A549 (cell line): Measurements from ENCODE around the gene PRR12. TPM values are rescaled to one million over a fixed set of nuclear protein-coding genes. Genes with fewer than 3 reads are reported as not detected.

Experiments used
- ATAC-seq, 2 experiments: fragments of 200-7000 bp in 1 of 2; fragments of >200 bp in 1 of 2; cut with Nextera tagmentation in 1 of 2; cut with Tn5 transposase in 1 of 2; 3 replicates each; pipeline versions ENCODE4 v1.8.0 to v1.9.1; 2018 to 2020; ENCODE audit warnings: mild to moderate bottlenecking in 1 of 2, moderate library complexity in 1 of 2
- CTCF ChIA-PET: fragments of 300-600 bp; sonication (Branson Sonifier 250); formaldehyde crosslinking; extraction: SDS; loops from one replicate; lab custom pipeline; 2021; ENCODE audit warnings: antibody characterized with exemption, inconsistent platforms; lab: Yijun Ruan, JAX
- POLR2A ChIA-PET: fragments of 350-600 bp; formaldehyde crosslinking; extraction: SDS; loops from one replicate; lab custom pipeline; 2021; ENCODE audit warnings: antibody characterized with exemption, inconsistent platforms; lab: Yijun Ruan, JAX
- DNase-seq, 2 experiments: peaks; one replicate each; pipeline versions ENCODE4 v3.0.0 to v3.0.0-alpha.2; 2011 to 2016; ENCODE audit warnings: low read depth in 1 of 2, low spot score in 1 of 2
- FAIRE-seq: peaks from 2 replicates; lab custom pipeline; 2011; peaks lifted over from hg19 to GRCh38; lab: Jason Lieb, UNC
- H3K27ac ChIP-seq, 2 experiments: fragments of >200 bp; sonication (Bioruptor Twin); formaldehyde crosslinking; 3 replicates each; pipeline ENCODE4 v1.5.1; 2016 to 2017
- H3K4me1 ChIP-seq: fragments of >200 bp; sonication (Bioruptor Twin); formaldehyde crosslinking; 3 replicates; pipeline ENCODE4 v1.6.1; 2016
- H3K4me2 ChIP-seq: fragments of >200 bp; sonication (Bioruptor Twin); formaldehyde crosslinking; 3 replicates; pipeline ENCODE4 v1.6.1; 2016
- H3K4me3 ChIP-seq: fragments of >200 bp; sonication (Bioruptor Twin); formaldehyde crosslinking; 3 replicates; pipeline ENCODE4 v1.5.1; 2016
- H3K9me3 ChIP-seq: fragments of >200 bp; sonication (Bioruptor Twin); formaldehyde crosslinking; 3 replicates; pipeline ENCODE4 v1.6.1; 2016
- BHLHE40 ChIP-seq: IDR thresholded peaks from 2 replicates; pipeline ENCODE4 v1.6.1; 2012; ENCODE audit warnings: low read depth, low read length, inconsistent platforms
- CBX2 ChIP-seq: fragments of 200-600 bp; sonication (generic); IDR thresholded peaks from 2 replicates; pipeline ENCODE4 v1.6.1; 2016; ENCODE audit warnings: low read depth, mild to moderate bottlenecking, borderline replicate concordance
- CBX8 ChIP-seq: fragments of 200-600 bp; sonication (generic); IDR thresholded peaks from 2 replicates; pipeline ENCODE4 v1.6.1; 2016
- CEBPB ChIP-seq, 2 experiments: fragments of >200 bp in 1 of 2; sonication (Bioruptor Twin) in 1 of 2; formaldehyde crosslinking in 1 of 2; IDR thresholded peaks; 2 replicates each; pipeline ENCODE4 v1.6.1; 2012 to 2016
- CHD4 ChIP-seq: fragments of 200-600 bp; sonication (generic); IDR thresholded peaks from 2 replicates; pipeline ENCODE4 v1.6.1; 2016; ENCODE audit warnings: antibody characterized with exemption, mild to moderate bottlenecking, borderline replicate concordance
- EHMT2 ChIP-seq: fragments of 200-600 bp; sonication (generic); IDR thresholded peaks from 2 replicates; pipeline ENCODE4 v1.6.1; 2016; ENCODE audit warnings: antibody characterized with exemption, low read depth, mild to moderate bottlenecking, moderate library complexity
- ESRRA ChIP-seq: fragments of 150-350 bp; IDR thresholded peaks from 2 replicates; pipeline ENCODE4 v1.6.1; 2014; ENCODE audit warnings: mild to moderate bottlenecking, low read length, borderline replicate concordance
- FOXS1 ChIP-seq: fragments of 250-450 bp; sonication (Bioruptor Pico); IDR thresholded peaks from 2 replicates; pipeline ENCODE4 v1.5.0; 2020; ENCODE audit warnings: mild to moderate bottlenecking, moderate library complexity
- GATA3 ChIP-seq: IDR thresholded peaks from 2 replicates; pipeline ENCODE4 v1.6.1; 2012; ENCODE audit warnings: borderline replicate concordance
- HDAC2 ChIP-seq: fragments of 200-600 bp; sonication (generic); IDR thresholded peaks from 2 replicates; pipeline ENCODE4 v1.6.1; 2016
- HEYL ChIP-seq: fragments of 250-450 bp; sonication (Bioruptor Pico); IDR thresholded peaks from 2 replicates; pipeline ENCODE4 v1.8.0; 2021; ENCODE audit warnings: mild to moderate bottlenecking, moderate library complexity
- HOXB5 ChIP-seq: fragments of 250-450 bp; sonication (Bioruptor Pico); IDR thresholded peaks from 2 replicates; pipeline ENCODE4 v1.5.0; 2020; ENCODE audit warnings: mild to moderate bottlenecking, moderate library complexity
- KDM1A ChIP-seq: fragments of 200-600 bp; sonication (generic); IDR thresholded peaks from 2 replicates; pipeline ENCODE4 v1.6.1; 2016; ENCODE audit warnings: low read depth, mild to moderate bottlenecking
- KDM5A ChIP-seq: fragments of 200-600 bp; sonication (generic); IDR thresholded peaks from 2 replicates; pipeline ENCODE4 v1.6.1; 2016; ENCODE audit warnings: antibody characterized with exemption, mild to moderate bottlenecking
- MYC ChIP-seq: IDR thresholded peaks from 2 replicates; pipeline ENCODE4 v1.6.1; 2012; ENCODE audit warnings: mild to moderate bottlenecking, inconsistent platforms, low read length, improper control_type of control experiment, borderline replicate concordance
- NPAS2 ChIP-seq: fragments of 250-450 bp; sonication (Bioruptor Pico); IDR thresholded peaks from 2 replicates; pipeline ENCODE4 v1.8.0; 2022; ENCODE audit warnings: mild to moderate bottlenecking, moderate library complexity, borderline replicate concordance
- NR3C1 ChIP-seq: fragments of >200 bp; sonication (Bioruptor Twin); formaldehyde crosslinking; IDR thresholded peaks from 3 replicates; pipeline ENCODE4 v1.6.1; 2017
- POLR2AphosphoS2 ChIP-seq: conservative IDR thresholded peaks from 2 replicates; pipeline ENCODE4 v1.6.1; 2012; ENCODE audit warnings: low read length, improper control_type of control experiment, inconsistent platforms
- RCOR1 ChIP-seq: fragments of 150-350 bp; IDR thresholded peaks from 2 replicates; pipeline ENCODE4 v1.6.1; 2014; ENCODE audit warnings: antibody characterized with exemption, low read length, low read depth
- TFCP2L1 ChIP-seq: fragments of 250-450 bp; sonication (Bioruptor Pico); IDR thresholded peaks from 2 replicates; pipeline ENCODE4 v1.5.0; 2021; ENCODE audit warnings: mild to moderate bottlenecking
- ZC3H11A ChIP-seq: fragments of 450-650 bp; IDR thresholded peaks from 2 replicates; pipeline ENCODE4 v1.6.1; 2014; ENCODE audit warnings: antibody characterized with exemption, mild to moderate bottlenecking
- WGBS: methylation state at CpG from one replicate; pipeline ENCODE4 v1.1.6; 2017; ENCODE audit errors: missing lambda C conversion rate; 5-methylcytosine and 5-hydroxymethylcytosine counted together
- polyA plus RNA-seq, 4 experiments: library from polyadenylated mRNA; depleted of rRNA in 3 of 4; stranded (reverse); fragments of >200 nt; fragmentation: RNase III in 1 of 4; extraction: RNeasy Plus Mini Kit Qiagen cat#74134 plus additional on column Dnase treatment in 1 of 4; gene quantifications; 2 replicates in 3 of 4; 3 replicates in 1 of 4; pipeline ENCODE4 v1.2.3, GENCODE V29; 2011 to 2017
- TF ChIP-seq, protein P1 (sequence below): IDR thresholded peaks from 2 replicates; pipeline ENCODE4 v1.6.1; 2012
- TF ChIP-seq, protein P2 (sequence below): fragments of >200 bp; sonication (Bioruptor Twin); formaldehyde crosslinking; IDR thresholded peaks from 2 replicates; pipeline ENCODE4 v1.6.1; 2016
- TF ChIP-seq, protein P3 (sequence below): fragments of 250-450 bp; sonication (Bioruptor Pico); IDR thresholded peaks from 2 replicates; pipeline ENCODE4 v1.5.0; 2020; ENCODE audit warnings: low read depth, mild to moderate bottlenecking, moderate library complexity

Gene PRR12
- polyA plus RNA-seq, 2 of the 4 experiments (the other 2 are of a cell fraction): 0.78 to 15.6 TPM

DNA sequence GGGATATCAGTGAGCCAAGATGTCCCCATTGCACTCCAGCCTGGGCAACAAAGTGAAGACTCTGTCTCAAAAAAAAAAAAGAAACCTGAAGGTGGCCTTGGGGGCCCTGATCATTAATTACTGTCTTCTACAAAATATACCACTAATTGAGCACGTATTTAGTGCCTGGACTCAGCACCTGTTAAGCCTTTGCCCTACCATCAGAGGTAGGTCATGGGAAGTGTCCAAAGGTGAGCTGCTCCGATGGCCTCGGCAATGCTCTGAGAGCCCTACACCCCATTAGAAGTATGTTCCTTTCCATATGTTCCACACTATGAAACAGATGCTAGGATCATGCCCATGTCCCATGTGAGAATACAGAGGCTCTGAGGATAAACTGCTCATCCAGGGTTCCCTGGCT is 31.5 kb upstream of the PRR12 start:
- 95% methylated on average over 3 of the region's 3 CpGs for WGBS
- ChIA-PET POLR2A (interaction anchor here (1.9 kb wide), 1 partner anchor 21 kb away, joined by 5 read pairs; the partner anchor contains the start of gene NOSIP), CTCF (interaction anchor here (0.9 to 19.1 kb wide), 5 partner anchors 11 to 119 kb away, joined by 3 to 426 read pairs (median 12); partner anchors contain the start of genes NOSIP and PRRG2)
- TF ChIP-seq POLR2AphosphoS2 (no peak), RCOR1 (no peak), EHMT2 (no peak), HEYL (CRISPR knock-in tag) (no peak), BHLHE40 (no peak), CHD4 (no peak), HOXB5 (no peak)
- TF ChIP-seq, protein P1, sequence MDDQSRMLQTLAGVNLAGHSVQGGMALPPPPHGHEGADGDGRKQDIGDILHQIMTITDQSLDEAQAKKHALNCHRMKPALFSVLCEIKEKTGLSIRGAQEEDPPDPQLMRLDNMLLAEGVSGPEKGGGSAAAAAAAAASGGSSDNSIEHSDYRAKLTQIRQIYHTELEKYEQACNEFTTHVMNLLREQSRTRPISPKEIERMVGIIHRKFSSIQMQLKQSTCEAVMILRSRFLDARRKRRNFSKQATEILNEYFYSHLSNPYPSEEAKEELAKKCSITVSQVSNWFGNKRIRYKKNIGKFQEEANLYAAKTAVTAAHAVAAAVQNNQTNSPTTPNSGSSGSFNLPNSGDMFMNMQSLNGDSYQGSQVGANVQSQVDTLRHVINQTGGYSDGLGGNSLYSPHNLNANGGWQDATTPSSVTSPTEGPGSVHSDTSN: no peak
- TF ChIP-seq, protein P2, sequence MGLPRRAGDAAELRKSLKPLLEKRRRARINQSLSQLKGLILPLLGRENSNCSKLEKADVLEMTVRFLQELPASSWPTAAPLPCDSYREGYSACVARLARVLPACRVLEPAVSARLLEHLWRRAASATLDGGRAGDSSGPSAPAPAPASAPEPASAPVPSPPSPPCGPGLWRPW: no peak
- no peak for ATAC-seq
- no peak overlapping the region for H3K4me2 ChIP-seq
- H3K4me3 ChIP-seq: no peak overlapping the region
- no peaks in the 10 kb centered on the region for H3K9me3 ChIP-seq
- H3K4me1 ChIP-seq: no peaks in the 10 kb centered on the region; the same call in 2 of the 3 replicates
- no peak for DNase-seq
- no peak for FAIRE-seq
- no peak overlapping the region for H3K27ac ChIP-seq

DNA sequence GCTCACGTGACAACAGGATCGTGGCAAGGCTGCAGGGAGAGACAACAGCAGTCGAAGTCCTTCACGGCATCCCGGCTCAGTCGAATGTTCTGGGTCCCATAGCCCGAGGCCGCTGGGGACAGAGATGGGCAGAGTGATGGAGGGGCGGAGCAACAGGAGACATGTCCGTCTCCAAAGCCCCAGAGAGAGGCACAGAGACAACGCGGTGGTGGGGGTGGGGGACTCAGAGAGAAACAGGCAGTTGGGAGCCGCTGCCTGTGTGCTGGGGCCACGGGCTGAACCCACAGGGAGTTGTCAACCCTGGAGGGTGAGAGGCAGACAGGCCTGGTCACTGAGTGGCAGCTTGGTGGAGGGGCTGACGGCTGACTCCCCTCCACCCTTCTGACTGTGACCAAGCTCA is 31.1 kb upstream of the PRR12 start:
- H3K27ac ChIP-seq: no peak overlapping the region
- no peak for ATAC-seq
- CTCF ChIA-PET: interaction anchor here (0.9 to 19.1 kb wide), 6 partner anchors 11 to 118 kb away, joined by 3 to 426 read pairs (median 8); partner anchors contain the start of genes NOSIP and PRRG2
- no peak overlapping the region for H3K4me3 ChIP-seq
- no peak for FAIRE-seq
- H3K4me1 ChIP-seq: no peaks in the 10 kb centered on the region; the same call in 2 of the 3 replicates
- H3K4me2 ChIP-seq: no peak overlapping the region
- no peak for DNase-seq
- TF ChIP-seq FOXS1 (no peak), ESRRA (no peak), TFCP2L1 (CRISPR knock-in tag) (no peak), ZC3H11A (no peak), POLR2AphosphoS2 (no peak), CBX2 (no peak), HDAC2 (no peak), EHMT2 (no peak), KDM1A (no peak), NR3C1 (no peak), GATA3 (no peak), CEBPB (IDR thresholded peaks at IDR 0.05) (no peak), KDM5A (no peak), MYC (no peak), NPAS2 (CRISPR knock-in tag) (no peak), CBX8 (no peak), HEYL (CRISPR knock-in tag) (no peak)
- TF ChIP-seq, protein P3, sequence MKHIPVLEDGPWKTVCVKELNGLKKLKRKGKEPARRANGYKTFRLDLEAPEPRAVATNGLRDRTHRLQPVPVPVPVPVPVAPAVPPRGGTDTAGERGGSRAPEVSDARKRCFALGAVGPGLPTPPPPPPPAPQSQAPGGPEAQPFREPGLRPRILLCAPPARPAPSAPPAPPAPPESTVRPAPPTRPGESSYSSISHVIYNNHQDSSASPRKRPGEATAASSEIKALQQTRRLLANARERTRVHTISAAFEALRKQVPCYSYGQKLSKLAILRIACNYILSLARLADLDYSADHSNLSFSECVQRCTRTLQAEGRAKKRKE (CRISPR knock-in tag): no peak
- TF ChIP-seq, protein P2: no peak
- 92% methylated on average over 13 of the region's 15 CpGs for WGBS
- no peaks in the 10 kb centered on the region for H3K9me3 ChIP-seq
- POLR2A ChIA-PET: interaction anchor here (1.9 kb wide), 1 partner anchor 20 kb away, joined by 5 read pairs; the partner anchor contains the start of gene NOSIP
